ENCODE data around the gene JCHAIN. TPM values are rescaled to one million over a fixed set of nuclear protein-coding genes. Genes with fewer than 3 reads are reported as not detected.

JCHAIN gene
- total RNA-seq (2022) (not detected in 2 replicates), Bru-seq, nascent RNA (not detected), BruChase-seq, experiment 1, labeled RNA remaining after a 6-hour chase (percentile 13 among the genes with signal in this experiment), BruChase-seq, experiment 2, labeled RNA remaining after a 2-hour chase (not detected)
- long read RNA-seq = 0 reads

DNA sequence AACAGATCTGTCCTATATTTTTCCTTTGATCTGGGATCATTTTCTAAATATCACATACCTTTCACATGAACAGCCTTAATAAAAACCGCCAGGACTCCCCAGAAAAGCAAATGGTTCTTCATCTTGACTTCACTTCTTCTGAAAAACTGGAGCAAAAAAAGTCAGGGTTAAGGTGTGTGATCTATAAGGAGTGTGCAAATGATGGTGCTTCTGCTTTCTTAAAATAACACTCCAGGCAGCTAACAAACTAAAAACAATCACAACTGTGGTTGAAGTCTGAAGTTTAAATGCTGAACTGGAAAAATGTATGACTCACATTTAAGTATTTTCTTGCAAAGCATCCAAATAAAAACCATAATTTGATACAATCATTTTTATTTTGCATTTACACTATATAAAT is at the start of gene JCHAIN:
JCHAIN (minus strand) TSS at position 140 of the 400 bp plus-strand sequence; CDS start at position 122, 18 bp downstream.
- H3K27me3 Mint-ChIP-seq (ENCODE audit: insufficient read depth, unreplicated experiment) = peaks cover 12% of the 10 kb centered on the region
- peak; percentile 5 for DNase-seq (ENCODE audit: unreplicated experiment)
- no peak within 1 kb of the TSS for H3K27ac Mint-ChIP-seq (ENCODE audit: low read depth, unreplicated experiment)
- H3K9me3 Mint-ChIP-seq (ENCODE audit: unreplicated experiment) = no peaks in the 10 kb centered on the region
- POLR2A ChIA-PET = interaction anchor here (1.0 to 1.7 kb wide), 3 partner anchors 12 to 29 kb away, joined by 3 to 4 read pairs (median 3); no protein-coding TSS in a partner anchor
- TF ChIP-seq, protein P1, sequence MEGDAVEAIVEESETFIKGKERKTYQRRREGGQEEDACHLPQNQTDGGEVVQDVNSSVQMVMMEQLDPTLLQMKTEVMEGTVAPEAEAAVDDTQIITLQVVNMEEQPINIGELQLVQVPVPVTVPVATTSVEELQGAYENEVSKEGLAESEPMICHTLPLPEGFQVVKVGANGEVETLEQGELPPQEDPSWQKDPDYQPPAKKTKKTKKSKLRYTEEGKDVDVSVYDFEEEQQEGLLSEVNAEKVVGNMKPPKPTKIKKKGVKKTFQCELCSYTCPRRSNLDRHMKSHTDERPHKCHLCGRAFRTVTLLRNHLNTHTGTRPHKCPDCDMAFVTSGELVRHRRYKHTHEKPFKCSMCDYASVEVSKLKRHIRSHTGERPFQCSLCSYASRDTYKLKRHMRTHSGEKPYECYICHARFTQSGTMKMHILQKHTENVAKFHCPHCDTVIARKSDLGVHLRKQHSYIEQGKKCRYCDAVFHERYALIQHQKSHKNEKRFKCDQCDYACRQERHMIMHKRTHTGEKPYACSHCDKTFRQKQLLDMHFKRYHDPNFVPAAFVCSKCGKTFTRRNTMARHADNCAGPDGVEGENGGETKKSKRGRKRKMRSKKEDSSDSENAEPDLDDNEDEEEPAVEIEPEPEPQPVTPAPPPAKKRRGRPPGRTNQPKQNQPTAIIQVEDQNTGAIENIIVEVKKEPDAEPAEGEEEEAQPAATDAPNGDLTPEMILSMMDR (IDR thresholded peaks at IDR 0.05; ENCODE audit: unreplicated experiment) = no peak
- no TSS peak for BruUV-seq (replicated peaks)
- H3K4me3 Mint-ChIP-seq (ENCODE audit: unreplicated experiment) = no peak within 1 kb of the TSS
- H3K4me1 Mint-ChIP-seq (ENCODE audit: insufficient read depth, unreplicated experiment) = no peaks in the 10 kb centered on the region
- no peaks in the 10 kb centered on the region for H3K36me3 Mint-ChIP-seq (ENCODE audit: insufficient read depth, unreplicated experiment)
- intact Hi-C loops (cut with micrococcal nuclease) = no loop called here
- CTCF ChIA-PET = interaction anchor here (2.4 kb wide), 1 partner anchor 14 kb away, joined by 8 read pairs; no protein-coding TSS in a partner anchor

- no peaks in the 10 kb centered on the region for H3K27me3 Mint-ChIP-seq (ENCODE audit: insufficient read depth, unreplicated experiment)
- TF ChIP-seq, protein P1 (IDR thresholded peaks at IDR 0.05; ENCODE audit: unreplicated experiment) = no peak
- no peak overlapping the region for H3K4me3 Mint-ChIP-seq (ENCODE audit: unreplicated experiment)
- DNase-seq (ENCODE audit: unreplicated experiment) = no peak
- CTCF ChIA-PET = interaction anchor here (0.6 to 0.7 kb wide), 3 partner anchors 31 to 702 kb away, joined by 3 to 4 read pairs (median 4); no protein-coding TSS in a partner anchor
- POLR2A ChIA-PET = interaction anchor here (1.1 to 1.9 kb wide), 4 partner anchors 9 to 123 kb away, joined by 3 to 7 read pairs (median 3); no protein-coding TSS in a partner anchor
- H3K36me3 Mint-ChIP-seq (ENCODE audit: insufficient read depth, unreplicated experiment) = peaks cover 12% of the 10 kb centered on the region
- intact Hi-C loops (cut with micrococcal nuclease) = no loop called here
- no TSS peak for BruUV-seq (replicated peaks)
- H3K27ac Mint-ChIP-seq (ENCODE audit: low read depth, unreplicated experiment) = no peak overlapping the region
- peaks cover 27% of the 10 kb centered on the region for H3K4me1 Mint-ChIP-seq (ENCODE audit: insufficient read depth, unreplicated experiment)
- no peaks in the 10 kb centered on the region for H3K9me3 Mint-ChIP-seq (ENCODE audit: unreplicated experiment)
These were observed 48.8 kb upstream of the JCHAIN start for GRCh38 chr4:70715097-70715496.

- Mint-ChIP-seq H3K9me3 (ENCODE audit: unreplicated experiment) (no peaks in the 10 kb centered on the region), H3K4me1 (ENCODE audit: insufficient read depth, unreplicated experiment) (peaks cover 35% of the 10 kb centered on the region), H3K27me3 (ENCODE audit: insufficient read depth, unreplicated experiment) (no peaks in the 10 kb centered on the region), H3K4me3 (ENCODE audit: unreplicated experiment) (peak overlapping the region; percentile 31), H3K27ac (ENCODE audit: low read depth, unreplicated experiment) (no peak overlapping the region), H3K36me3 (ENCODE audit: insufficient read depth, unreplicated experiment) (peaks cover 12% of the 10 kb centered on the region)
- DNase-seq (ENCODE audit: unreplicated experiment) = peak; percentile 51
- ChIA-PET POLR2A (interaction anchor here (0.6 to 3.2 kb wide), 4 partner anchors 8 to 124 kb away, joined by 3 to 14 read pairs (median 5); no protein-coding TSS in a partner anchor), CTCF (interaction anchor here (0.6 to 2.0 kb wide), 2 partner anchors 8 to 702 kb away, joined by 4 read pairs; partner anchors contain the start of gene RUFY3)
- TF ChIP-seq, protein P1 (IDR thresholded peaks at IDR 0.05; ENCODE audit: unreplicated experiment) = no peak
- no TSS peak for BruUV-seq (replicated peaks)
- intact Hi-C loops (cut with micrococcal nuclease) = no loop called here
These were observed 48.0 kb upstream of the JCHAIN start for GRCh38 chr4:70714079-70714887.
